H9 (cell line): ENCODE results near the gene C16orf78. TPM values are rescaled to one million over a fixed set of nuclear protein-coding genes. Genes with fewer than 3 reads are reported as not detected.

Source experiments
- DNase-seq: peaks from one replicate; pipeline ENCODE4 v3.0.0-alpha.2; 2017
- H2AFZ ChIP-seq: one replicate; pipeline ENCODE4 v1.6.1; 2013; ENCODE audit warnings: mild to moderate bottlenecking, low read length, control low read depth, moderate library complexity
- H2AK5ac ChIP-seq: 2 replicates; pipeline ENCODE4 v1.6.1; 2013; ENCODE audit warnings: low read length, control low read depth, mixed read lengths; ENCODE audit not compliant: insufficient read length
- H2BK120ac ChIP-seq: one replicate; pipeline ENCODE4 v1.6.1; 2013; ENCODE audit warnings: low read depth, mild to moderate bottlenecking, low read length, control low read depth, inconsistent platforms; ENCODE audit not compliant: poor library complexity, severe bottlenecking
- H2BK12ac ChIP-seq: 2 replicates; pipeline ENCODE4 v1.6.1; 2013; ENCODE audit warnings: low read length, control low read depth, mixed read lengths, low read depth; ENCODE audit not compliant: insufficient read length
- H2BK15ac ChIP-seq: 2 replicates; pipeline ENCODE4 v1.6.1; 2013; ENCODE audit warnings: low read depth, low read length, control low read depth
- H2BK20ac ChIP-seq: one replicate; pipeline ENCODE4 v1.6.1; 2013; ENCODE audit warnings: low read depth, mild to moderate bottlenecking, low read length, control low read depth, inconsistent platforms; ENCODE audit not compliant: poor library complexity, severe bottlenecking
- H2BK5ac ChIP-seq: 2 replicates; pipeline ENCODE4 v1.6.1; 2013; ENCODE audit warnings: low read length, control low read depth, mixed read lengths; ENCODE audit not compliant: insufficient read length
- H3K14ac ChIP-seq: 2 replicates; pipeline ENCODE4 v1.6.1; 2013; ENCODE audit warnings: low read length, control low read depth; ENCODE audit not compliant: insufficient read depth
- H3K18ac ChIP-seq: 2 replicates; pipeline ENCODE4 v1.6.1; 2013; ENCODE audit warnings: low read depth, mild to moderate bottlenecking, mixed read lengths, low read length, control low read depth; ENCODE audit not compliant: insufficient read length
- H3K23ac ChIP-seq: 2 replicates; pipeline ENCODE4 v1.6.1; 2013; ENCODE audit warnings: low read length, control low read depth, mixed read lengths, low read depth; ENCODE audit not compliant: insufficient read length
- H3K23me2 ChIP-seq: 2 replicates; pipeline ENCODE4 v1.6.1; 2013; ENCODE audit warnings: low read depth, mild to moderate bottlenecking, mixed read lengths, low read length, control low read depth; ENCODE audit not compliant: insufficient read length, poor library complexity, severe bottlenecking
- H3K27ac ChIP-seq: 2 replicates; pipeline ENCODE4 v1.5.1; 2013; ENCODE audit warnings: low read length, control low read depth, mixed read lengths, low read depth; ENCODE audit not compliant: insufficient read length
- H3K27me3 ChIP-seq: 2 replicates; pipeline ENCODE4 v1.6.1; 2013; ENCODE audit warnings: low read length, control low read depth, inconsistent platforms; ENCODE audit not compliant: insufficient read depth
- H3K4ac ChIP-seq: 2 replicates; pipeline ENCODE4 v1.6.1; 2013; ENCODE audit warnings: low read depth, mild to moderate bottlenecking, control low read depth, inconsistent platforms, low read length, moderate library complexity
- H3K4me1 ChIP-seq: 2 replicates; pipeline ENCODE4 v1.6.1; 2013; ENCODE audit warnings: low read length, control low read depth, inconsistent platforms; ENCODE audit not compliant: insufficient read depth
- H3K4me2 ChIP-seq: 2 replicates; pipeline ENCODE4 v1.6.1; 2013; ENCODE audit warnings: low read length, control low read depth, mixed read lengths; ENCODE audit not compliant: insufficient read length, insufficient read depth
- H3K56ac ChIP-seq: 2 replicates; pipeline ENCODE4 v1.6.1; 2013; ENCODE audit warnings: low read depth, mild to moderate bottlenecking, mixed read lengths, low read length, control low read depth; ENCODE audit not compliant: insufficient read length
- H3K79me1 ChIP-seq: 2 replicates; pipeline ENCODE4 v1.6.1; 2013; ENCODE audit warnings: low read depth, mild to moderate bottlenecking, moderate library complexity, low read length, control low read depth, inconsistent platforms; ENCODE audit not compliant: insufficient read depth, poor library complexity, severe bottlenecking
- H3K79me2 ChIP-seq: 2 replicates; pipeline ENCODE4 v1.6.1; 2013; ENCODE audit warnings: low read length, control low read depth, inconsistent platforms; ENCODE audit not compliant: insufficient read depth
- H3K9ac ChIP-seq: 2 replicates; pipeline ENCODE4 v1.6.1; 2013; ENCODE audit warnings: low read length, control low read depth, mixed read lengths; ENCODE audit not compliant: insufficient read length; ENCODE audit errors: extremely low read depth
- H3K9me3 ChIP-seq: one replicate; pipeline ENCODE4 v1.6.1; 2013; ENCODE audit warnings: low read depth, low read length, inconsistent platforms; ENCODE audit not compliant: control insufficient read depth
- H3T11ph ChIP-seq: one replicate; pipeline ENCODE4 v1.6.1; 2013; ENCODE audit warnings: mild to moderate bottlenecking, low read length, control low read depth, inconsistent platforms
- H4K20me1 ChIP-seq: one replicate; pipeline ENCODE4 v1.6.1; 2013; ENCODE audit not compliant: control insufficient read depth, insufficient read length, insufficient read depth
- H4K5ac ChIP-seq: 2 replicates; pipeline ENCODE4 v1.6.1; 2013; ENCODE audit warnings: low read depth, mild to moderate bottlenecking, mixed read lengths, low read length, control low read depth; ENCODE audit not compliant: insufficient read length
- H4K8ac ChIP-seq: replicated peaks from 2 replicates; pipeline ENCODE4 v1.6.1; 2013; ENCODE audit warnings: low read length, control low read depth, mixed read lengths, low read depth; ENCODE audit not compliant: insufficient read length
- H4K91ac ChIP-seq: 2 replicates; pipeline ENCODE4 v1.6.1; 2013; ENCODE audit warnings: low read depth, mild to moderate bottlenecking, moderate library complexity, mixed read lengths, low read length, control low read depth; ENCODE audit not compliant: insufficient read length
- H3K27ac Mint-ChIP-seq, 3 experiments: 2 replicates in 2 of 3; 3 replicates in 1 of 3; pipeline ENCODE4 v1.8.0; 2020 to 2021; ENCODE audit warnings: mixed read lengths in 3 of 3, mild to moderate bottlenecking in 1 of 3, moderate library complexity in 1 of 3
- H3K27me3 Mint-ChIP-seq: 2 replicates; pipeline ENCODE4 v1.8.0; 2021; ENCODE audit warnings: low read depth, mild to moderate bottlenecking, moderate library complexity, mixed read lengths
- H3K36me3 Mint-ChIP-seq, 3 experiments: 2 replicates in 2 of 3; 3 replicates in 1 of 3; pipeline ENCODE4 v1.8.0; 2020 to 2021; ENCODE audit warnings: low read depth in 3 of 3, mixed read lengths in 3 of 3; ENCODE audit not compliant: insufficient read depth in 1 of 3
- H3K4me1 Mint-ChIP-seq, 2 experiments: 2 replicates each; pipeline ENCODE4 v1.8.0; 2020; ENCODE audit warnings: mixed read lengths in 2 of 2
- H3K4me3 Mint-ChIP-seq, 2 experiments: 2 replicates in 1 of 2; 3 replicates in 1 of 2; pipeline ENCODE4 v1.8.0; 2020 to 2021; ENCODE audit warnings: mild to moderate bottlenecking in 2 of 2, mixed read lengths in 2 of 2, moderate library complexity in 1 of 2
- H3K9me3 Mint-ChIP-seq, 2 experiments: 2 replicates in 1 of 2; 3 replicates in 1 of 2; pipeline ENCODE4 v1.8.0; 2020; ENCODE audit warnings: mild to moderate bottlenecking in 2 of 2, mixed read lengths in 2 of 2, moderate library complexity in 1 of 2
- CTCF ChIP-seq: fragments of 200-600 bp; sonication (generic); conservative IDR thresholded peaks from 3 replicates; pipeline ENCODE4 v1.8.0; 2021; ENCODE audit warnings: antibody characterized with exemption, mild to moderate bottlenecking
- WGBS: extraction: QIAGEN DNeasy Blood & Tissue Kit; methylation state at CpG from one replicate; pipeline ENCODE4 v1.1.7; 2013; ENCODE audit warnings: missing lambda C conversion rate, low lambda C conversion rate, mixed read lengths; ENCODE audit not compliant: insufficient read length; ENCODE audit errors: extremely low coverage; 5-methylcytosine and 5-hydroxymethylcytosine counted together
- total RNA-seq: library from RNA; stranded (reverse); gene quantifications from 2 replicates; pipeline ENCODE4 v1.2.1, GENCODE V29; 2021

The C16orf78 gene
- total RNA-seq, 1 experiment from 2014 or later, result not detected

DNA sequence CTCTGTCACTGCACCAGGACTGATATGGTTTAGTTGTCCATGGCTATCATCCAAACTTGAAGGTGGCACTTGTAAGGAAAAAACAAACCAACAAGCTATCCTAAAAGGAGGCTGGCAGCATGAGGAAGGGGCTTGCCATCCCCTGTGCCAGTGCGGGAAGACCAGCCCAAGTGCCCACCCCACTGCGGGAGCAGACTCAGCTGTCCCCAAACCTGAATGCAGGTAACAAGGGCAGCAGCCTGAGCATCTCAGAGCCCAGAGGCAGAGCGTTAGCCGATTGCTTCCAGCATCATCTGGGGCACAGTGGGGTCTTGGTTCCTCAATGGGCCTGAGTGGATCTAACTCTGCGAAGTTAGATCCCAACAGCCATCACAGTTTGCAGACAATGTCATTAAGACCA, 29.2 kb upstream of the C16orf78 start:
- Histone ChIP-seq H2BK15ac (no peak overlapping the region), H3K18ac (no peak overlapping the region), H2AK5ac (no peak overlapping the region), H3K56ac (no peak overlapping the region), H4K91ac (no peak overlapping the region), H2BK20ac (no peak overlapping the region), H3K27me3 (no peaks in the 10 kb centered on the region; the same call in 1 of the 2 replicates), H4K20me1 (no peaks in the 10 kb centered on the region), H3T11ph (no peak overlapping the region), H3K14ac (no peak overlapping the region), H3K79me2 (no peaks in the 10 kb centered on the region), H2BK12ac (no peak overlapping the region), H4K5ac (no peak overlapping the region), H2BK120ac (no peak overlapping the region), H2AFZ (no peak overlapping the region), H3K9ac (no peak overlapping the region), H4K8ac (no peak overlapping the region), H3K4ac (no peak overlapping the region), H3K23me2 (no peaks in the 10 kb centered on the region), H3K23ac (no peak overlapping the region), H3K27ac (no peak overlapping the region), H2BK5ac (no peak overlapping the region), H3K4me2 (no peak overlapping the region), H3K9me3 (no peaks in the 10 kb centered on the region), H3K79me1 (no peaks in the 10 kb centered on the region), H3K4me1 (no peaks in the 10 kb centered on the region)
- no peak overlapping the region for H3K4me3 Mint-ChIP-seq
- peaks cover 42% of the 10 kb centered on the region for H3K27me3 Mint-ChIP-seq
- peaks cover 7 to 15% of the 10 kb centered on the region in 2 experiments for H3K4me1 Mint-ChIP-seq
- no peak for DNase-seq
- no CpG with 5 or more reads among the region's 5 CpGs for WGBS
- H3K9me3 Mint-ChIP-seq, result no peaks in the 10 kb centered on the region; a peak in 1 of 5 replicates
- H3K36me3 Mint-ChIP-seq, result no peaks in the 10 kb centered on the region
- no peak overlapping the region for H3K27ac Mint-ChIP-seq
- no peak for TF ChIP-seq CTCF
